ENCODE results near the gene DCAF17.

Gene DCAF17

DNA sequence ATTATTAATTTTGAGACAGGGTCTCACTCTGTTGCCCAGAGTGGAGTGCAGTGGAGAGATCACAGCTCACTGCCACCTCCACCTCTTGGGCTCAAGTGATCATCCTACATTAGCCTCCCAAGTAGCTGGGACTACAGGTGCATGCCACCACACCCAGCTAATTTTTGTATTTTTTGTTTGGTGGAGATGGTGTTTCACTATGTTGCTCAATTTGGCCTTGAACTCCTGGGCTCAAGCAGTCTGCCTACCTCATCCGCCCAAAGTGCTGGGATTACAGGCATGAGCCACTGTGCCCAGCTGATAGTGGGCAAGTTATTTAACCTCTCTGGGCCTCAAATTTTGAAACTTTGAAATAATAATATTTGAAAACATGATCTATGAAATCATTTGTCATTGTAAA, 26.5 kb downstream of the DCAF17 start (continued):
- TF ChIP-seq, protein P1, sequence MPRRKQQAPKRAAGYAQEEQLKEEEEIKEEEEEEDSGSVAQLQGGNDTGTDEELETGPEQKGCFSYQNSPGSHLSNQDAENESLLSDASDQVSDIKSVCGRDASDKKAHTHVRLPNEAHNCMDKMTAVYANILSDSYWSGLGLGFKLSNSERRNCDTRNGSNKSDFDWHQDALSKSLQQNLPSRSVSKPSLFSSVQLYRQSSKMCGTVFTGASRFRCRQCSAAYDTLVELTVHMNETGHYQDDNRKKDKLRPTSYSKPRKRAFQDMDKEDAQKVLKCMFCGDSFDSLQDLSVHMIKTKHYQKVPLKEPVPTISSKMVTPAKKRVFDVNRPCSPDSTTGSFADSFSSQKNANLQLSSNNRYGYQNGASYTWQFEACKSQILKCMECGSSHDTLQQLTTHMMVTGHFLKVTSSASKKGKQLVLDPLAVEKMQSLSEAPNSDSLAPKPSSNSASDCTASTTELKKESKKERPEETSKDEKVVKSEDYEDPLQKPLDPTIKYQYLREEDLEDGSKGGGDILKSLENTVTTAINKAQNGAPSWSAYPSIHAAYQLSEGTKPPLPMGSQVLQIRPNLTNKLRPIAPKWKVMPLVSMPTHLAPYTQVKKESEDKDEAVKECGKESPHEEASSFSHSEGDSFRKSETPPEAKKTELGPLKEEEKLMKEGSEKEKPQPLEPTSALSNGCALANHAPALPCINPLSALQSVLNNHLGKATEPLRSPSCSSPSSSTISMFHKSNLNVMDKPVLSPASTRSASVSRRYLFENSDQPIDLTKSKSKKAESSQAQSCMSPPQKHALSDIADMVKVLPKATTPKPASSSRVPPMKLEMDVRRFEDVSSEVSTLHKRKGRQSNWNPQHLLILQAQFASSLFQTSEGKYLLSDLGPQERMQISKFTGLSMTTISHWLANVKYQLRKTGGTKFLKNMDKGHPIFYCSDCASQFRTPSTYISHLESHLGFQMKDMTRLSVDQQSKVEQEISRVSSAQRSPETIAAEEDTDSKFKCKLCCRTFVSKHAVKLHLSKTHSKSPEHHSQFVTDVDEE (CRISPR knock-in tag; IDR thresholded peaks at IDR 0.05) = no peak
- no peak for TF ChIP-seq CSDC2 (CRISPR knock-in tag; IDR thresholded peaks at IDR 0.05)
- TF ChIP-seq, protein P2, sequence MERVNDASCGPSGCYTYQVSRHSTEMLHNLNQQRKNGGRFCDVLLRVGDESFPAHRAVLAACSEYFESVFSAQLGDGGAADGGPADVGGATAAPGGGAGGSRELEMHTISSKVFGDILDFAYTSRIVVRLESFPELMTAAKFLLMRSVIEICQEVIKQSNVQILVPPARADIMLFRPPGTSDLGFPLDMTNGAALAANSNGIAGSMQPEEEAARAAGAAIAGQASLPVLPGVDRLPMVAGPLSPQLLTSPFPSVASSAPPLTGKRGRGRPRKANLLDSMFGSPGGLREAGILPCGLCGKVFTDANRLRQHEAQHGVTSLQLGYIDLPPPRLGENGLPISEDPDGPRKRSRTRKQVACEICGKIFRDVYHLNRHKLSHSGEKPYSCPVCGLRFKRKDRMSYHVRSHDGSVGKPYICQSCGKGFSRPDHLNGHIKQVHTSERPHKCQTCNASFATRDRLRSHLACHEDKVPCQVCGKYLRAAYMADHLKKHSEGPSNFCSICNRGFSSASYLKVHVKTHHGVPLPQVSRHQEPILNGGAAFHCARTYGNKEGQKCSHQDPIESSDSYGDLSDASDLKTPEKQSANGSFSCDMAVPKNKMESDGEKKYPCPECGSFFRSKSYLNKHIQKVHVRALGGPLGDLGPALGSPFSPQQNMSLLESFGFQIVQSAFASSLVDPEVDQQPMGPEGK (CRISPR knock-in tag; IDR thresholded peaks at IDR 0.05; ENCODE audit: borderline replicate concordance) = no peak

DNA sequence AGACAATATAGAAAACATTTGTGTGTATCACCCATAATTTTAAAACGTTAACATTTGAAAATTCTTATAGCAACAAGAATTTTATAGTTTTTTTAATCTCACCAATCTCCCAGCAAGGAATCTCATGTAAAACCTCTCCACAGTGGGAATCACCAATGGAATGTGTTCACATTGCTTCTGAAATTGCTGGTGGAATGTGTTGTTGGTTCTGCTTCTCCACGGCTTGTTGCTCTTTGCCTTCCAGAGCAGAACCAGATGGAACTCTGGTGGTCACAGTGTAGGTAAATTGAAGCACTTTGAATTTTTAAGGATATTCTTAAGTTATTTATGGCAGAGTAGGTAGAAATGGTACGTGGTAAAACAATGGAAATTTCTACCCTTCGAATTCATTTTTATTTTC, 35.1 kb downstream of the DCAF17 start:
- no peak for TF ChIP-seq ISL1 (CRISPR knock-in tag; IDR thresholded peaks at IDR 0.05)
- TF ChIP-seq, protein P3, sequence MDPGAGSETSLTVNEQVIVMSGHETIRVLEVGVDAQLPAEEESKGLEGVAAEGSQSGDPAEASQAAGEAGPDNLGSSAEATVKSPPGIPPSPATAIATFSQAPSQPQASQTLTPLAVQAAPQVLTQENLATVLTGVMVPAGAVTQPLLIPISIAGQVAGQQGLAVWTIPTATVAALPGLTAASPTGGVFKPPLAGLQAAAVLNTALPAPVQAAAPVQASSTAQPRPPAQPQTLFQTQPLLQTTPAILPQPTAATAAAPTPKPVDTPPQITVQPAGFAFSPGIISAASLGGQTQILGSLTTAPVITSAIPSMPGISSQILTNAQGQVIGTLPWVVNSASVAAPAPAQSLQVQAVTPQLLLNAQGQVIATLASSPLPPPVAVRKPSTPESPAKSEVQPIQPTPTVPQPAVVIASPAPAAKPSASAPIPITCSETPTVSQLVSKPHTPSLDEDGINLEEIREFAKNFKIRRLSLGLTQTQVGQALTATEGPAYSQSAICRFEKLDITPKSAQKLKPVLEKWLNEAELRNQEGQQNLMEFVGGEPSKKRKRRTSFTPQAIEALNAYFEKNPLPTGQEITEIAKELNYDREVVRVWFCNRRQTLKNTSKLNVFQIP (CRISPR knock-in tag; IDR thresholded peaks at IDR 0.05; ENCODE audit: borderline replicate concordance, low read depth) = no peak
- TF ChIP-seq OSR1 (CRISPR knock-in tag; IDR thresholded peaks at IDR 0.05) = no peak
- TF ChIP-seq CSDC2 (CRISPR knock-in tag; IDR thresholded peaks at IDR 0.05) = no peak
- TF ChIP-seq ZFP3 (CRISPR knock-in tag; IDR thresholded peaks at IDR 0.05) = no peak
- TF ChIP-seq, protein P2 (CRISPR knock-in tag; IDR thresholded peaks at IDR 0.05; ENCODE audit: borderline replicate concordance) = no peak
- TF ChIP-seq, protein P4, sequence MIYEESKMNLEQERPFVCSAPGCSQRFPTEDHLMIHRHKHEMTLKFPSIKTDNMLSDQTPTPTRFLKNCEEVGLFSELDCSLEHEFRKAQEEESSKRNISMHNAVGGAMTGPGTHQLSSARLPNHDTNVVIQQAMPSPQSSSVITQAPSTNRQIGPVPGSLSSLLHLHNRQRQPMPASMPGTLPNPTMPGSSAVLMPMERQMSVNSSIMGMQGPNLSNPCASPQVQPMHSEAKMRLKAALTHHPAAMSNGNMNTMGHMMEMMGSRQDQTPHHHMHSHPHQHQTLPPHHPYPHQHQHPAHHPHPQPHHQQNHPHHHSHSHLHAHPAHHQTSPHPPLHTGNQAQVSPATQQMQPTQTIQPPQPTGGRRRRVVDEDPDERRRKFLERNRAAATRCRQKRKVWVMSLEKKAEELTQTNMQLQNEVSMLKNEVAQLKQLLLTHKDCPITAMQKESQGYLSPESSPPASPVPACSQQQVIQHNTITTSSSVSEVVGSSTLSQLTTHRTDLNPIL (CRISPR knock-in tag; IDR thresholded peaks at IDR 0.05; ENCODE audit: low read depth) = no peak
- no peak for TF ChIP-seq PPARA (CRISPR knock-in tag; IDR thresholded peaks at IDR 0.05; ENCODE audit: borderline replicate concordance)
- TF ChIP-seq TOX (CRISPR knock-in tag; IDR thresholded peaks at IDR 0.05; ENCODE audit: borderline replicate concordance) = no peak

DNA sequence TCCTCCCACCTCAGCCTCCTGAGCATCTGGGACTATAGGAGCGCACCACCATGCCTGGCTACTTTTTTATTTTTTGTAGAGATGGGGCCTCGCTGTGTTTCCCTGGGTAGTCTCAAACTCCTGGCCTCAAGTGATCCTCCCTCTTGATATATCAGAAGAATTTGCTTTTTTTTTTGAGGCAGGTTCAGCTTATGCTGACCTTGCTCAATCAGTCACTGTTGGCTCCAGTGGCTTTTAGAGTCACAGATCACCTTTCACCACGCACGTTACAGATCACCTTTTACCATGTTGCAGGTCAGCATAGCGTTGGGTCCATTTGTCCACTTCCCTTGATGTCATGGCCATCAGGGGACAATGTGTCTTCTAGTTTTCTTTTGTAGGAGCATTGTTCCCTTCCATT, 36.1 kb downstream of the DCAF17 start:
- TF ChIP-seq OSR1 (CRISPR knock-in tag; IDR thresholded peaks at IDR 0.05) (no peak), PPARA (CRISPR knock-in tag; IDR thresholded peaks at IDR 0.05; ENCODE audit: borderline replicate concordance) (no peak), CSDC2 (CRISPR knock-in tag; IDR thresholded peaks at IDR 0.05) (no peak), ZFP3 (CRISPR knock-in tag; IDR thresholded peaks at IDR 0.05) (no peak), GLIS3 (CRISPR knock-in tag; IDR thresholded peaks at IDR 0.05) (no peak), TCF4 (CRISPR knock-in tag; IDR thresholded peaks at IDR 0.05; ENCODE audit: borderline replicate concordance) (no peak), ESRRG (CRISPR knock-in tag; IDR thresholded peaks at IDR 0.05) (no peak), ZNF70 (CRISPR knock-in tag; IDR thresholded peaks at IDR 0.05) (no peak), RARB (CRISPR knock-in tag; IDR thresholded peaks at IDR 0.05) (no peak), TOX (CRISPR knock-in tag; IDR thresholded peaks at IDR 0.05; ENCODE audit: borderline replicate concordance) (no peak), ZC3H10 (CRISPR knock-in tag; IDR thresholded peaks at IDR 0.05) (no peak)
- TF ChIP-seq, protein P1 (CRISPR knock-in tag; IDR thresholded peaks at IDR 0.05) = no peak
- TF ChIP-seq, protein P3 (CRISPR knock-in tag; IDR thresholded peaks at IDR 0.05; ENCODE audit: borderline replicate concordance, low read depth) = no peak
- TF ChIP-seq, protein P2 (CRISPR knock-in tag; IDR thresholded peaks at IDR 0.05; ENCODE audit: borderline replicate concordance) = no peak
- TF ChIP-seq, protein P4 (CRISPR knock-in tag; IDR thresholded peaks at IDR 0.05; ENCODE audit: low read depth) = no peak
- no peak for ATAC-seq

More for the DNA sequence above, 35.1 kb downstream of the DCAF17 start:
- ATAC-seq = no peak
